Measurements from ENCODE around the gene ERC2. TPM values are rescaled to one million over a fixed set of nuclear protein-coding genes. Genes with fewer than 3 reads are reported as not detected.

Gene ERC2
- total and polyA plus RNA-seq, 2 of the 8 experiments (the other 6 are each of a cell fraction or from before 2014, with no cell fraction given): 16.4 to 22.8 TPM

GRCh38 chr3:56467801-56468183 lies 475 bp downstream of the ERC2 start:
- Histone ChIP-seq H3K36me3 (ENCODE audit: control insufficient read depth in 2 of 4, insufficient read depth in 4 of 4, low read length in 3 of 4) (no peaks in the 10 kb centered on the region), H2AFZ (ENCODE audit: low read length) (peak overlapping the region; percentile 1; the same call in 1 of the 2 replicates), H4K5ac (ENCODE audit: insufficient read length, low read depth, low read length) (no peak overlapping the region), H4K91ac (replicated peaks; ENCODE audit: insufficient read length, low read length) (no peak overlapping the region), H3K27me3 (replicated peaks in 1 of 4; ENCODE audit: control insufficient read depth in 3 of 4, extremely low read depth in 1 of 4, insufficient read depth in 3 of 4, low read length in 3 of 4) (no peaks in the 10 kb centered on the region), H3K4me1 (replicated peaks in 1 of 4; ENCODE audit: control insufficient read depth in 3 of 4, insufficient read depth in 4 of 4, low read length in 3 of 4) (peaks cover 0 to 4% (median 2%) of the 10 kb centered on the region in 4 experiments; a peak in 3 of 7 replicates), H2BK15ac (ENCODE audit: low read length) (no peak overlapping the region), H2BK12ac (ENCODE audit: low read depth, low read length) (no peak overlapping the region), H3K27ac (ENCODE audit: low read depth, low read length) (peak overlapping the region; percentile 8; the same call in 1 of the 2 replicates), H4K8ac (ENCODE audit: extremely low read depth, insufficient read depth, low read length) (no peak overlapping the region), H3K9me3 (ENCODE audit: insufficient read depth in 2 of 2, low read depth in 1 of 2, low read length in 1 of 2) (no peaks in the 10 kb centered on the region), H3K14ac (ENCODE audit: insufficient read length) (peak overlapping the region; percentile 89), H3K4me3 (ENCODE audit: extremely low read depth in 1 of 4, insufficient read depth in 2 of 4, low read depth in 3 of 4, low read length in 4 of 4) (peak overlapping the region; percentile 73 to 97 (median 77)), H3K9ac (replicated peaks in 1 of 4; ENCODE audit: extremely low read depth in 1 of 4, low read depth in 3 of 4, low read length in 3 of 4) (peak overlapping the region; percentile 14 to 50 (median 34); a peak in 6 of 7 replicates), H3K4ac (replicated peaks; ENCODE audit: insufficient read length, low read depth, low read length) (no peak overlapping the region), H3K23ac (ENCODE audit: insufficient read length) (no peak overlapping the region), H3K23me2 (ENCODE audit: low read depth, low read length) (no peaks in the 10 kb centered on the region), H3K56ac (replicated peaks; ENCODE audit: insufficient read length, low read depth, low read length) (no peak overlapping the region), H4K20me1 (replicated peaks in 1 of 2; ENCODE audit: control insufficient read depth in 1 of 2, insufficient read depth in 2 of 2, low read length in 2 of 2) (peaks cover 0 to 4% of the 10 kb centered on the region in 2 experiments), H2BK5ac (ENCODE audit: low read depth, low read length) (no peak overlapping the region), H3K79me2 (ENCODE audit: control insufficient read depth in 1 of 2, insufficient read depth in 2 of 2, low read length in 2 of 2) (peaks cover 0 to 34% of the 10 kb centered on the region in 2 experiments; a peak in 2 of 4 replicates), H3K79me1 (ENCODE audit: low read depth, low read length) (peaks cover 2% of the 10 kb centered on the region; the same call in 1 of the 2 replicates), H3K18ac (ENCODE audit: extremely low read depth, low read length) (no peak overlapping the region; the same call in 1 of the 2 replicates), H2AK5ac (ENCODE audit: low read depth, low read length) (no peak overlapping the region), H2BK120ac (replicated peaks; ENCODE audit: low read depth, low read length) (no peak overlapping the region), H2BK20ac (ENCODE audit: low read length) (no peak overlapping the region), H3K4me2 (ENCODE audit: insufficient read depth in 1 of 2, low read depth in 2 of 2, low read length in 2 of 2) (peak overlapping the region; percentile 58 to 78)
- CTCF ChIA-PET (ENCODE audit: partially characterized antibody): interaction anchor here (0.8 to 3.5 kb wide), 5 partner anchors 8 to 76 kb away, joined by 3 to 12 read pairs (median 3); no protein-coding TSS in a partner anchor
- 3% methylated on average over 16 of the region's 28 CpGs; no CpG with 5 or more reads in 1 of the 2 experiments for WGBS, 2 experiments (ENCODE audit: extremely low coverage in 1 of 2, insufficient coverage in 1 of 2, insufficient read length in 1 of 2, insufficient replicate concordance in 2 of 2, low coverage in 1 of 2, low lambda C conversion rate in 2 of 2, missing lambda C conversion rate in 1 of 2)
- no peak for FAIRE-seq
- peak; percentile 79 for TF ChIP-seq KDM4A (IDR thresholded peaks at IDR 0.05; ENCODE audit: low read depth, low read length, severe bottlenecking)
- peak; percentile 65 for TF ChIP-seq ASH2L (IDR thresholded peaks at IDR 0.05; ENCODE audit: low read length)
- TF ChIP-seq JUN (IDR thresholded peaks at IDR 0.05; ENCODE audit: low read depth, low read length): no peak
- TF ChIP-seq TAF7 (optimal IDR thresholded peaks at IDR 0.05; ENCODE audit: borderline replicate concordance, low read depth, low read length): peak; percentile 25
- TF ChIP-seq SRF (IDR thresholded peaks at IDR 0.05; ENCODE audit: low read depth, low read length): no peak
- peak in 1 of 2 experiments; percentile 66 for DNase-seq (ENCODE audit: low read depth in 1 of 2, low spot score in 2 of 2)
- POLR2A ChIA-PET (ENCODE audit: partially characterized antibody): no interaction called here

Data from H1 (cell line).